H9 (cell line): ENCODE data around the gene NEDD4L. TPM values are rescaled to one million over a fixed set of nuclear protein-coding genes. Genes with fewer than 3 reads are reported as not detected.
A peak's percentile ranks its signal among the peaks of the same experiment; 100 is the strongest.

Experiments
- DNase-seq: peaks from one replicate; pipeline ENCODE4 v3.0.0-alpha.2; 2017
- H2AFZ ChIP-seq: one replicate; pipeline ENCODE4 v1.6.1; 2013; ENCODE audit warnings: mild to moderate bottlenecking, low read length, control low read depth, moderate library complexity
- H2AK5ac ChIP-seq: 2 replicates; pipeline ENCODE4 v1.6.1; 2013; ENCODE audit warnings: low read length, control low read depth, mixed read lengths; ENCODE audit not compliant: insufficient read length
- H2BK120ac ChIP-seq: one replicate; pipeline ENCODE4 v1.6.1; 2013; ENCODE audit warnings: low read depth, mild to moderate bottlenecking, low read length, control low read depth, inconsistent platforms; ENCODE audit not compliant: poor library complexity, severe bottlenecking
- H2BK12ac ChIP-seq: 2 replicates; pipeline ENCODE4 v1.6.1; 2013; ENCODE audit warnings: low read length, control low read depth, mixed read lengths, low read depth; ENCODE audit not compliant: insufficient read length
- H2BK15ac ChIP-seq: 2 replicates; pipeline ENCODE4 v1.6.1; 2013; ENCODE audit warnings: low read depth, low read length, control low read depth
- H2BK20ac ChIP-seq: one replicate; pipeline ENCODE4 v1.6.1; 2013; ENCODE audit warnings: low read depth, mild to moderate bottlenecking, low read length, control low read depth, inconsistent platforms; ENCODE audit not compliant: poor library complexity, severe bottlenecking
- H2BK5ac ChIP-seq: 2 replicates; pipeline ENCODE4 v1.6.1; 2013; ENCODE audit warnings: low read length, control low read depth, mixed read lengths; ENCODE audit not compliant: insufficient read length
- H3K14ac ChIP-seq: 2 replicates; pipeline ENCODE4 v1.6.1; 2013; ENCODE audit warnings: low read length, control low read depth; ENCODE audit not compliant: insufficient read depth
- H3K18ac ChIP-seq: 2 replicates; pipeline ENCODE4 v1.6.1; 2013; ENCODE audit warnings: low read depth, mild to moderate bottlenecking, mixed read lengths, low read length, control low read depth; ENCODE audit not compliant: insufficient read length
- H3K23ac ChIP-seq: 2 replicates; pipeline ENCODE4 v1.6.1; 2013; ENCODE audit warnings: low read length, control low read depth, mixed read lengths, low read depth; ENCODE audit not compliant: insufficient read length
- H3K23me2 ChIP-seq: 2 replicates; pipeline ENCODE4 v1.6.1; 2013; ENCODE audit warnings: low read depth, mild to moderate bottlenecking, mixed read lengths, low read length, control low read depth; ENCODE audit not compliant: insufficient read length, poor library complexity, severe bottlenecking
- H3K27ac ChIP-seq: 2 replicates; pipeline ENCODE4 v1.5.1; 2013; ENCODE audit warnings: low read length, control low read depth, mixed read lengths, low read depth; ENCODE audit not compliant: insufficient read length
- H3K27me3 ChIP-seq: 2 replicates; pipeline ENCODE4 v1.6.1; 2013; ENCODE audit warnings: low read length, control low read depth, inconsistent platforms; ENCODE audit not compliant: insufficient read depth
- H3K4ac ChIP-seq: 2 replicates; pipeline ENCODE4 v1.6.1; 2013; ENCODE audit warnings: low read depth, mild to moderate bottlenecking, control low read depth, inconsistent platforms, low read length, moderate library complexity
- H3K4me1 ChIP-seq: 2 replicates; pipeline ENCODE4 v1.6.1; 2013; ENCODE audit warnings: low read length, control low read depth, inconsistent platforms; ENCODE audit not compliant: insufficient read depth
- H3K4me2 ChIP-seq: 2 replicates; pipeline ENCODE4 v1.6.1; 2013; ENCODE audit warnings: low read length, control low read depth, mixed read lengths; ENCODE audit not compliant: insufficient read length, insufficient read depth
- H3K56ac ChIP-seq: 2 replicates; pipeline ENCODE4 v1.6.1; 2013; ENCODE audit warnings: low read depth, mild to moderate bottlenecking, mixed read lengths, low read length, control low read depth; ENCODE audit not compliant: insufficient read length
- H3K79me1 ChIP-seq: 2 replicates; pipeline ENCODE4 v1.6.1; 2013; ENCODE audit warnings: low read depth, mild to moderate bottlenecking, moderate library complexity, low read length, control low read depth, inconsistent platforms; ENCODE audit not compliant: insufficient read depth, poor library complexity, severe bottlenecking
- H3K79me2 ChIP-seq: 2 replicates; pipeline ENCODE4 v1.6.1; 2013; ENCODE audit warnings: low read length, control low read depth, inconsistent platforms; ENCODE audit not compliant: insufficient read depth
- H3K9ac ChIP-seq: 2 replicates; pipeline ENCODE4 v1.6.1; 2013; ENCODE audit warnings: low read length, control low read depth, mixed read lengths; ENCODE audit not compliant: insufficient read length; ENCODE audit errors: extremely low read depth
- H3K9me3 ChIP-seq: one replicate; pipeline ENCODE4 v1.6.1; 2013; ENCODE audit warnings: low read depth, low read length, inconsistent platforms; ENCODE audit not compliant: control insufficient read depth
- H3T11ph ChIP-seq: one replicate; pipeline ENCODE4 v1.6.1; 2013; ENCODE audit warnings: mild to moderate bottlenecking, low read length, control low read depth, inconsistent platforms
- H4K20me1 ChIP-seq: one replicate; pipeline ENCODE4 v1.6.1; 2013; ENCODE audit not compliant: control insufficient read depth, insufficient read length, insufficient read depth
- H4K5ac ChIP-seq: 2 replicates; pipeline ENCODE4 v1.6.1; 2013; ENCODE audit warnings: low read depth, mild to moderate bottlenecking, mixed read lengths, low read length, control low read depth; ENCODE audit not compliant: insufficient read length
- H4K8ac ChIP-seq: replicated peaks from 2 replicates; pipeline ENCODE4 v1.6.1; 2013; ENCODE audit warnings: low read length, control low read depth, mixed read lengths, low read depth; ENCODE audit not compliant: insufficient read length
- H4K91ac ChIP-seq: 2 replicates; pipeline ENCODE4 v1.6.1; 2013; ENCODE audit warnings: low read depth, mild to moderate bottlenecking, moderate library complexity, mixed read lengths, low read length, control low read depth; ENCODE audit not compliant: insufficient read length
- H3K27ac Mint-ChIP-seq, 3 experiments: 2 replicates in 2 of 3; 3 replicates in 1 of 3; pipeline ENCODE4 v1.8.0; 2020 to 2021; ENCODE audit warnings: mixed read lengths in 3 of 3, mild to moderate bottlenecking in 1 of 3, moderate library complexity in 1 of 3
- H3K27me3 Mint-ChIP-seq: 2 replicates; pipeline ENCODE4 v1.8.0; 2021; ENCODE audit warnings: low read depth, mild to moderate bottlenecking, moderate library complexity, mixed read lengths
- H3K36me3 Mint-ChIP-seq, 3 experiments: 2 replicates in 2 of 3; 3 replicates in 1 of 3; pipeline ENCODE4 v1.8.0; 2020 to 2021; ENCODE audit warnings: low read depth in 3 of 3, mixed read lengths in 3 of 3; ENCODE audit not compliant: insufficient read depth in 1 of 3
- H3K4me1 Mint-ChIP-seq, 2 experiments: 2 replicates each; pipeline ENCODE4 v1.8.0; 2020; ENCODE audit warnings: mixed read lengths in 2 of 2
- H3K4me3 Mint-ChIP-seq, 2 experiments: 2 replicates in 1 of 2; 3 replicates in 1 of 2; pipeline ENCODE4 v1.8.0; 2020 to 2021; ENCODE audit warnings: mild to moderate bottlenecking in 2 of 2, mixed read lengths in 2 of 2, moderate library complexity in 1 of 2
- H3K9me3 Mint-ChIP-seq, 2 experiments: 2 replicates in 1 of 2; 3 replicates in 1 of 2; pipeline ENCODE4 v1.8.0; 2020; ENCODE audit warnings: mild to moderate bottlenecking in 2 of 2, mixed read lengths in 2 of 2, moderate library complexity in 1 of 2
- WGBS: extraction: QIAGEN DNeasy Blood & Tissue Kit; methylation state at CpG from one replicate; pipeline ENCODE4 v1.1.7; 2013; ENCODE audit warnings: missing lambda C conversion rate, low lambda C conversion rate, mixed read lengths; ENCODE audit not compliant: insufficient read length; ENCODE audit errors: extremely low coverage; 5-methylcytosine and 5-hydroxymethylcytosine counted together
- total RNA-seq: library from RNA; stranded (reverse); gene quantifications from 2 replicates; pipeline ENCODE4 v1.2.1, GENCODE V29; 2021
- TF ChIP-seq, protein P1 (sequence below): fragments of 200-600 bp; sonication (generic); conservative IDR thresholded peaks from 3 replicates; pipeline ENCODE4 v1.8.0; 2021; ENCODE audit warnings: antibody characterized with exemption, mild to moderate bottlenecking

The NEDD4L gene
- total RNA-seq, 1 experiment from 2014 or later = 76.3 TPM

GRCh38 chr18:58221060-58221725, 177.2 kb downstream of the NEDD4L start:
- Histone ChIP-seq H3K79me1 (no peaks in the 10 kb centered on the region), H3K4me1 (peaks cover 17% of the 10 kb centered on the region), H3T11ph (no peak overlapping the region), H3K23me2 (no peaks in the 10 kb centered on the region), H3K79me2 (peaks cover 30% of the 10 kb centered on the region; the same call in 1 of the 2 replicates), H3K14ac (no peak overlapping the region), H3K9me3 (no peaks in the 10 kb centered on the region), H2BK20ac (no peak overlapping the region), H3K27me3 (no peaks in the 10 kb centered on the region), H4K5ac (no peak overlapping the region), H2BK15ac (no peak overlapping the region), H2BK5ac (no peak overlapping the region), H2AFZ (no peak overlapping the region), H4K91ac (no peak overlapping the region), H3K27ac (no peak overlapping the region), H4K20me1 (no peaks in the 10 kb centered on the region), H2BK120ac (peak overlapping the region; percentile 29), H3K4me2 (no peak overlapping the region), H2AK5ac (no peak overlapping the region), H3K9ac (no peak overlapping the region), H3K18ac (no peak overlapping the region), H3K56ac (no peak overlapping the region), H3K4ac (no peak overlapping the region), H2BK12ac (no peak overlapping the region), H3K23ac (no peak overlapping the region), H4K8ac (no peak overlapping the region)
- Mint-ChIP-seq H3K27me3 (no peaks in the 10 kb centered on the region), H3K36me3 (no peaks in the 10 kb centered on the region), H3K27ac (peak overlapping the region; percentile 53 to 86 (median 69); a peak in 5 of 7 replicates), H3K4me3 (no peak overlapping the region), H3K9me3 (no peaks in the 10 kb centered on the region), H3K4me1 (peaks cover 65 to 77% of the 10 kb centered on the region in 2 experiments)
- TF ChIP-seq, protein P1, sequence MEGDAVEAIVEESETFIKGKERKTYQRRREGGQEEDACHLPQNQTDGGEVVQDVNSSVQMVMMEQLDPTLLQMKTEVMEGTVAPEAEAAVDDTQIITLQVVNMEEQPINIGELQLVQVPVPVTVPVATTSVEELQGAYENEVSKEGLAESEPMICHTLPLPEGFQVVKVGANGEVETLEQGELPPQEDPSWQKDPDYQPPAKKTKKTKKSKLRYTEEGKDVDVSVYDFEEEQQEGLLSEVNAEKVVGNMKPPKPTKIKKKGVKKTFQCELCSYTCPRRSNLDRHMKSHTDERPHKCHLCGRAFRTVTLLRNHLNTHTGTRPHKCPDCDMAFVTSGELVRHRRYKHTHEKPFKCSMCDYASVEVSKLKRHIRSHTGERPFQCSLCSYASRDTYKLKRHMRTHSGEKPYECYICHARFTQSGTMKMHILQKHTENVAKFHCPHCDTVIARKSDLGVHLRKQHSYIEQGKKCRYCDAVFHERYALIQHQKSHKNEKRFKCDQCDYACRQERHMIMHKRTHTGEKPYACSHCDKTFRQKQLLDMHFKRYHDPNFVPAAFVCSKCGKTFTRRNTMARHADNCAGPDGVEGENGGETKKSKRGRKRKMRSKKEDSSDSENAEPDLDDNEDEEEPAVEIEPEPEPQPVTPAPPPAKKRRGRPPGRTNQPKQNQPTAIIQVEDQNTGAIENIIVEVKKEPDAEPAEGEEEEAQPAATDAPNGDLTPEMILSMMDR = no peak
- DNase-seq = peak; percentile 79
- WGBS = no CpG with 5 or more reads among the region's 12 CpGs
